PC-9 (cell line): ENCODE data around the gene TGFBR3.

ENCODE experiments used
- CTCF ChIP-seq: fragments of 200-600 bp; sonication (generic); conservative IDR thresholded peaks from 2 replicates; pipeline ENCODE4 v1.6.1; 2017; ENCODE audit warnings: mixed run types, antibody characterized with exemption, mild to moderate bottlenecking, moderate library complexity
- EZH2 ChIP-seq: fragments of 200-600 bp; sonication (generic); IDR thresholded peaks from 2 replicates; pipeline ENCODE4 v1.8.0; 2017; ENCODE audit warnings: antibody characterized with exemption, low read depth

GRCh38 chr1:91714867-91715381, 171.0 kb downstream of the TGFBR3 start:
- TF ChIP-seq CTCF: no peak
- TF ChIP-seq EZH2: no peak
